ENCODE measurements around the gene RFPL2. TPM values are rescaled to one million over a fixed set of nuclear protein-coding genes. Genes with fewer than 3 reads are reported as not detected.

The RFPL2 gene
- total and polyA plus RNA-seq, 10 donors: 0.11 to 0.79 (median 0.42) TPM; not detected in 3

DNA sequence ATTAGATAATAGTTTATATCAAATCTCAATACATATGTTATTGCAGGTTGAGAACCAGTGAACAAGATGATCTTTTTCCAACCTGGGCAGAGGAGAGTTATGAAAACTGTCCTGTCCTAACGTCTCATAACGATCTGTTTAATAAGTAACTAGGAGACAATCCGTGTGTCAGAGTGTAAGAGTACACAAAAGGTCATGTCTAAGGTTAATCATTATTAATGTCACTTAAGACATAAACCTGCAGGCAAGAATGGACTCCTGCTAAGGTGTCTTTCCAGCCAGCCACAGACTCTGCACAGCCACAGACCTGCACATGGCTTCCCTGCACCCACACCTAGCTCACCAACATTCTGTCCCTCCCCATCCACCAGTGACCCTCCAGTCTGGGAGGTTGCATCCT lies 40.2 kb upstream of the RFPL2 start:
- Histone ChIP-seq H3K27me3 (replicated peaks in 1 of 7) (peaks cover 0 to 12% (median 0%) of the 10 kb centered on the region in 7 donors), H3K4me1 (no peaks in the 10 kb centered on the region), H3K9me3 (no peaks in the 10 kb centered on the region), H3K4me3 (no peak overlapping the region), H3K36me3 (no peaks in the 10 kb centered on the region), H3K27ac (no peak overlapping the region)
- WGBS, 5 donors: 82 to 87% (median 85%) methylated on average over 3 of the region's 3 CpGs
- intact Hi-C loops (cut with DNase I; ENCODE audit: low total_unique reads): no loop called here
- no peak for TF ChIP-seq POLR2AphosphoS5 (IDR thresholded peaks at IDR 0.05)
- no peak for TF ChIP-seq POLR2A (IDR thresholded peaks at IDR 0.05)
- TF ChIP-seq, protein P1, sequence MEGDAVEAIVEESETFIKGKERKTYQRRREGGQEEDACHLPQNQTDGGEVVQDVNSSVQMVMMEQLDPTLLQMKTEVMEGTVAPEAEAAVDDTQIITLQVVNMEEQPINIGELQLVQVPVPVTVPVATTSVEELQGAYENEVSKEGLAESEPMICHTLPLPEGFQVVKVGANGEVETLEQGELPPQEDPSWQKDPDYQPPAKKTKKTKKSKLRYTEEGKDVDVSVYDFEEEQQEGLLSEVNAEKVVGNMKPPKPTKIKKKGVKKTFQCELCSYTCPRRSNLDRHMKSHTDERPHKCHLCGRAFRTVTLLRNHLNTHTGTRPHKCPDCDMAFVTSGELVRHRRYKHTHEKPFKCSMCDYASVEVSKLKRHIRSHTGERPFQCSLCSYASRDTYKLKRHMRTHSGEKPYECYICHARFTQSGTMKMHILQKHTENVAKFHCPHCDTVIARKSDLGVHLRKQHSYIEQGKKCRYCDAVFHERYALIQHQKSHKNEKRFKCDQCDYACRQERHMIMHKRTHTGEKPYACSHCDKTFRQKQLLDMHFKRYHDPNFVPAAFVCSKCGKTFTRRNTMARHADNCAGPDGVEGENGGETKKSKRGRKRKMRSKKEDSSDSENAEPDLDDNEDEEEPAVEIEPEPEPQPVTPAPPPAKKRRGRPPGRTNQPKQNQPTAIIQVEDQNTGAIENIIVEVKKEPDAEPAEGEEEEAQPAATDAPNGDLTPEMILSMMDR (IDR thresholded peaks at IDR 0.05 in 8 of 11, conservative IDR thresholded peaks at IDR 0.05 in 3 of 11): no peak
- no peak for DNase-seq

DNA sequence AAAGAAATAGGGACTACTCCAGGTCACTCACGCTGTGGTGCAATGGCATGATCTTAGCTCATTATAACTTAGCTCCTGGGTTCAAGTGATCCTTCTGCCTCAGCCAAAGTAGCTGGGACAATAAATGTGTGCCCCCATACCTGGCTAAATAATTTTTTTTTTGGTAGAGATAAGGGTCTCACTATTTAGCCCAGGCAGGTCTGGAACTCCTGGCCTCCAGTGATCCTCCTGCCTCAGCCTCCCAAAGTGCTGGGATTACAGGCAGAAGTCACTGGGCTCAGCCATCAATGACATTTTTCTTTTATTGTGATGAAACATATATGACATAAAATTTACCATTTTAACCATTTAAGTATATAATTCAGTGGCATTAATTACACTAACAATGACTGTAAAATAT lies 39.7 kb upstream of the RFPL2 start:
- peaks cover 0 to 8% (median 0%) of the 10 kb centered on the region in 7 donors for H3K27me3 ChIP-seq (replicated peaks in 1 of 7)
- intact Hi-C loops (cut with DNase I; ENCODE audit: low total_unique reads): no loop called here
- 89 to 96% (median 94%) methylated on average over 1 of the region's 1 CpG for WGBS, 5 donors
- no peak overlapping the region for H3K4me3 ChIP-seq
- DNase-seq: no peak
- no peak overlapping the region for H3K27ac ChIP-seq
- TF ChIP-seq POLR2AphosphoS5 (IDR thresholded peaks at IDR 0.05): no peak
- TF ChIP-seq, protein P1 (IDR thresholded peaks at IDR 0.05 in 8 of 11, conservative IDR thresholded peaks at IDR 0.05 in 3 of 11): no peak
- no peak for TF ChIP-seq POLR2A (IDR thresholded peaks at IDR 0.05)
- no peaks in the 10 kb centered on the region for H3K9me3 ChIP-seq
- H3K4me1 ChIP-seq: no peaks in the 10 kb centered on the region
- H3K36me3 ChIP-seq: no peaks in the 10 kb centered on the region

DNA sequence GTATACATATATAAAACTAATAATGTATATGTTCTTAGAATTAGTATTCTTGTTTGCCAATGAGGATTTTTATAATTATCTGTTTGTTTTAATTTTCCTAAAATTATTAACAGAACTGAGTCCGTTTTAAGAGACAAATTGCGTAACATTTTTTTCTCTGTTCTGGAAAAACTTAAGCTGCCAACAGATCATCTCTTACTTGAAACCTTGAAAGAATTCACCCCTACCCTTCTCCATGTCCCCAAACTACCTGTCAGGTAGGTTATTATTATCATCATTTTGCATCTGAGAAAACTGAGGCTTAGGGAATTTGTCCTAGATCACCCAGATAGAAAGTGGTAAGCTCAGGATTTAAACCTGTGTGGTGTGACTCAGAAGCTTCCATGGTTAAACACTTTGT lies 35.6 kb upstream of the RFPL2 start:
- Histone ChIP-seq H3K4me1 (no peaks in the 10 kb centered on the region), H3K27me3 (replicated peaks in 1 of 7) (no peaks in the 10 kb centered on the region), H3K36me3 (no peaks in the 10 kb centered on the region), H3K9me3 (no peaks in the 10 kb centered on the region), H3K27ac (no peak overlapping the region), H3K4me3 (no peak overlapping the region)
- 74 to 83% (median 80%) methylated on average over 2 of the region's 2 CpGs for WGBS, 5 donors
- intact Hi-C loops (cut with DNase I; ENCODE audit: low total_unique reads): no loop called here
- TF ChIP-seq, protein P1 (IDR thresholded peaks at IDR 0.05 in 8 of 11, conservative IDR thresholded peaks at IDR 0.05 in 3 of 11): no peak
- no peak for TF ChIP-seq POLR2AphosphoS5 (IDR thresholded peaks at IDR 0.05)
- TF ChIP-seq POLR2A (IDR thresholded peaks at IDR 0.05): no peak
- no peak for DNase-seq

DNA sequence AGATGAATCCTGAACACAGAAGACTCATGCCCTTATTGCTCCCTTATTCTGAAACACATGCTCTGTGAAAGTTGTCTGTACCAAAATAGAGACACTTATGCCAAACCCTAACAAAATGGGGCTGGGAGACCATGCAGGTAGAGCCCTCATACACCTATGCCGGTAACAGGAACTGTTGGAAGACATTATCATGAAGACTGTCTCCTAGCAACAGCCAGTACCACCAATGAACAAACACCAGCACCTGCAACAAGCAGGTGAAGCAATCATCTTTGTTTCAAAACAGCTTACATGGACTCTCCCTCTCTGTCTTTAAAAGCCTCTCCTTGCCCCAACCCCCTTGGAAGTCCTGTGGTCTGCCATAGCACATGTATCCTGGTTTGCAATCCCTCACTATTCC lies 33.0 kb upstream of the RFPL2 start:
- DNase-seq: no peak
- 81 to 100% (median 86%) methylated on average over 1 of the region's 1 CpG for WGBS, 5 donors
- Histone ChIP-seq H3K36me3 (no peaks in the 10 kb centered on the region), H3K27ac (no peak overlapping the region), H3K4me1 (no peaks in the 10 kb centered on the region), H3K27me3 (replicated peaks in 1 of 7) (peaks cover 0 to 15% (median 0%) of the 10 kb centered on the region in 7 donors), H3K4me3 (no peak overlapping the region), H3K9me3 (no peaks in the 10 kb centered on the region)
- TF ChIP-seq, protein P1 (IDR thresholded peaks at IDR 0.05 in 8 of 11, conservative IDR thresholded peaks at IDR 0.05 in 3 of 11): no peak
- TF ChIP-seq POLR2A (IDR thresholded peaks at IDR 0.05) (no peak), POLR2AphosphoS5 (IDR thresholded peaks at IDR 0.05) (no peak)
- intact Hi-C loops (cut with DNase I; ENCODE audit: low total_unique reads): no loop called here
